Fibroblast of peridontal ligament (primary cell): ENCODE measurements around the gene ZNF200.

Experiments used
- DNase-seq: peaks from one replicate; pipeline ENCODE4 v3.0.0-alpha.2; 2010; ENCODE audit errors: extremely low read depth

ZNF200 gene

DNA sequence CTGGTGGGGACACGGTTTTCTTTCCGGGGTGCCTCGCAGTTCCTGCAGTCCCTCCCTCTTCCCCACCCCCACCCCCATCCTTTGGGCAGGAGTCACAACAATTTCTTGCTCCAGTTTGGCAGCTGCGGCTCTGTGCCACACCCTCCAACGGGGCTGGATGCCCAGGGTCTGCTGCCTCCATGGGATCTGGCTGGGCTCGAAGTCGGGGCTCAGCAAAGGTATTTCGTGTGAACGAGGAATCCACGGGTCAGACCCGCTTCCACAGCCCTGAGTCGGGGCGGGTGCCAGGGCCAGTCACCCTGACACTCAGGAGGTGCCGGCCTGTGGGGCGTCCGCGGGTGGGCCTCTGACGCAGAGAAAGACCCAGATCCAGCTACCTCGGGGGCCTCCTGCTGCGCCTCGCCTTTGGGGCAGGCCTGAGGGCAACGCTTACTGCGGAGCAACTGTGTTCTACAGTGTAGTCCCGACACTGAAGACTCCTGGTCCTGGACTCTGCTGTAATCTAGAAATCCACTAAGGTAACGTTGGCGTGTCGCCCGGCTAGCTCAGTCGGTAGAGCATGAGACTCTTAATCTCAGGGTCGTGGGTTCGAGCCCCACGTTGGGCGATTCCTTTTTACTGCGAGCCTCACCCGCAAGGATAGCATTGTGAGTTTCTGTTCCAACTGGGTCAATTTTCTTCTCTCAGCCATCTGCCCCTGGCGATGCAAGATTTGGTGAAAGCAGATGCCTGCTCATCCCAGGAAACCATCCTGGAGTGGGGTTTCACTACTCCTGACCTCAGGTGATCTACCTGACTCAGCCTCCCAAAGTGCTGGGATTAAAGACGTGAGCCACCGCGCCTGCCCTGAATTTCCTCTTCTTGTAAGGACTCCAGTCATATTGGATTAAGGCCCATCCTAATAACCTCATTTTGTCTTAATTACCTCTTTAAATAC is 59.5 kb downstream of the ZNF200 start:
- DNase-seq, result no peak

DNA sequence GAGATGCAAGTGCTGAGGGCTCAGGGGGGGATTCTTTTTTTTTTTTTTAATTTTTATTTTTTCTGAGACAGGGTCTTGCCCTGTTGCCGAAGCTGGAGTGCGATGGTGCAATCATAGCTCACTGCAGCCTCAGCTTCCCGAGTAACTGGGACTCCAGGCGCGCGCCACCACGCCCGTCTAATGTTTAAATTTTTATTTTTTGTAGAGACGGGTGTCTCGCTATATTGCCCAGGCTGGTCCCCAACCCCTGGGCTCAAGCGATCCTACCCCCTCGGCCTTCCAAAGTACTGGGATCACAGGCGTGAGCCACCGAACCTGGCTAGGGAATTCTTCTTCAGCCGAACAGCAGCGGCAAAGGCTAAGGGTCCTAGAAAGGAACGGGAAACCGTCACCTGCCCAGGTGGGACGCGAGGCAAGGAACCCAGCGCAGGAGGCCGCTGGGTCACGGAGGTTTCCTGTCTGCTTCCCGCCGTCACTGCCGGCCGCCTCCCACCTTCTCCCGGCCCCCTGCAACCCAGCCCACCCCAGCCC is 60.3 kb downstream of the ZNF200 start:
- no peak for DNase-seq

DNA sequence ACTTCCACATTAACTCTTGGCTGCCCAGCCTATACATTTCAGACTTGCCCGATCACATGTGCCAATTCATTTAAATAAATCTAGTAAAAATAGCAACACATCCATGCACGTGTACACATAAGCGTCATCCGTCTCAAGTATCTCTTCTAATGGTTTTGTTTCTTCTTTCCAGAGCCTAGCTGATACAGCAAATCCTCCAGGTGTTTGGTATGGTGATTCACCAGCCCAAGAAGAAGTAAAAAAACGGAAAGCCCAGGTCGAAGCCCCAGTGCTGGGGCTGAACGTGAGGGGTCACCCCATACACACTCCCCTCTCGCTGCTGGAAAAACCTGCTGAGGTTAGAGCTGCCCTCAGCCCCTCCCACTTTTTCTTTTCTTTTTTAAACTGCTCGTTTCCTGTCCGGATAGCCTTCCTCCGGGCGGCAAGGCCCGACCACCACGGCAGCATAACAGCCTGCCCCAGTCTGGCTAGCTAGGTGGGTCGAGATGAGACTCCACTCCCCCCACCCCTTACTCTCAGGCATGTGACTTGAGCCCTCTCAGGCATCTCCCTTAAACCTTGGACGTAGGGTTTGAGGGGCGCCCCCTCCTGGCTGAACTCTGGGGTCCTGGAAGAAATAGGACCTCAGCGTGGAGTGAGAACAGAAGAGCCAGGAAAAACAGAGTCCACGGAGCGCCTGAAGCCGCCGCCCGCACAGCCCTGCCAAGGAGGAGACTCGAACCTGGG is 60.9 kb downstream of the ZNF200 start:
- DNase-seq, result no peak
